ENCODE results near the gene INSL3.

INSL3 gene

GRCh38 chr19:17821190-17821589 lies at the start of gene INSL3:
Gene INSL3, minus strand, starts transcription at chr19:17821519. Its CDS starts 13 bp downstream, at chr19:17821506.
- no peak for DNase-seq

- DNase-seq, result no peak
These were observed 47.8 kb upstream of the INSL3 start for GRCh38 chr19:17869114-17869608.

- no peak for DNase-seq
These were observed 47.4 kb upstream of the INSL3 start for GRCh38 chr19:17868669-17869068.

- DNase-seq, result no peak
These were observed 45.7 kb upstream of the INSL3 start for GRCh38 chr19:17866964-17867486.

GRCh38 chr19:17866312-17866963 lies 45.1 kb upstream of the INSL3 start:
- DNase-seq, result no peak

GRCh38 chr19:17865364-17866311 lies 44.3 kb upstream of the INSL3 start:
- peak; percentile 43 for DNase-seq

GRCh38 chr19:17863520-17864182 lies 42.3 kb upstream of the INSL3 start:
- no peak for DNase-seq

GRCh38 chr19:17862711-17863519 lies 41.6 kb upstream of the INSL3 start:
- DNase-seq, result no peak

GRCh38 chr19:17861542-17862402 lies 40.5 kb upstream of the INSL3 start:
- DNase-seq, result no peak

- DNase-seq, result no peak
These were observed 39.7 kb upstream of the INSL3 start for GRCh38 chr19:17860993-17861360.

GRCh38 chr19:17860331-17860992 lies 39.1 kb upstream of the INSL3 start:
- no peak for DNase-seq

GRCh38 chr19:17859533-17860330 lies 38.4 kb upstream of the INSL3 start, which contains the start of gene RPL18A:
Gene RPL18A, plus strand, starts transcription at chr19:17859910. Its CDS starts 47 bp downstream, at chr19:17859957.
- peak; percentile 100 for DNase-seq

- peak; percentile 71 for DNase-seq
These were observed 34.2 kb upstream of the INSL3 start for GRCh38 chr19:17855280-17856152.

GRCh38 chr19:17854061-17854460 lies 32.7 kb upstream of the INSL3 start:
- no peak for DNase-seq

- DNase-seq, result no peak
These were observed 27.4 kb upstream of the INSL3 start for GRCh38 chr19:17848595-17849292.

- DNase-seq, result peak; percentile 64
These were observed 26.4 kb upstream of the INSL3 start, which contains the start of gene JAK3 for GRCh38 chr19:17847538-17848366. Gene JAK3, minus strand, starts transcription at chr19:17847982. Its CDS starts 3,565 bp downstream, at chr19:17844417.

- no peak for DNase-seq
These were observed 24.8 kb upstream of the INSL3 start for GRCh38 chr19:17846146-17846545.
